Measurements from ENCODE around the gene NEUROD2.

Gene NEUROD2

GRCh38 chr17:39640591-39641031 lies 32.9 kb upstream of the NEUROD2 start:
- no peak for TF ChIP-seq POLR2A (IDR thresholded peaks at IDR 0.05; ENCODE audit: low read depth, low read length)
- DNase-seq (ENCODE audit: insufficient read length, low spot score), result no peak
- no peak for FAIRE-seq

GRCh38 chr17:39639566-39640458 lies 32.1 kb upstream of the NEUROD2 start:
- DNase-seq (ENCODE audit: insufficient read length, low spot score) (no peak), FAIRE-seq (no peak)
- TF ChIP-seq POLR2A (IDR thresholded peaks at IDR 0.05; ENCODE audit: low read depth, low read length), result no peak

DNA sequence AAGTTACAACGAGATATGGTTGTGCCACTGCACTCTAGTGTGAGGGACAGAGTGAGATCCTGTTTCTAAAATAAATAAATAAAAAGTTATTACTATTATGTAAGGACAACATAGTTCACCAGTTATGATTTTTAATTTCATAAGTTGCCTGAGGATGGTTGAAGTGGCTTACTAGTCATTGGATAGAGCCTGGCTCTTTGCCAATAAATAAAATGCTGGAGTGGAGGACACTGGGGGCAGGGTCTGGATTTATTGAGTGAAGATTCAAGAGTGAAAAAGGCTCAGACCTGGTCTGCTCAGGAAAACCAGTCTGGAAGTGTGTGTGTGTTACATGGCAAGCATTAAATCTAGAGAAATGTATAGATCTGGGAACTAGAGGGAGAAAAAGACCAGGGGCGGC lies 31.3 kb upstream of the NEUROD2 start:
- TF ChIP-seq POLR2A (IDR thresholded peaks at IDR 0.05; ENCODE audit: low read depth, low read length), result no peak
- DNase-seq (ENCODE audit: insufficient read length, low spot score) (no peak), FAIRE-seq (no peak)

DNA sequence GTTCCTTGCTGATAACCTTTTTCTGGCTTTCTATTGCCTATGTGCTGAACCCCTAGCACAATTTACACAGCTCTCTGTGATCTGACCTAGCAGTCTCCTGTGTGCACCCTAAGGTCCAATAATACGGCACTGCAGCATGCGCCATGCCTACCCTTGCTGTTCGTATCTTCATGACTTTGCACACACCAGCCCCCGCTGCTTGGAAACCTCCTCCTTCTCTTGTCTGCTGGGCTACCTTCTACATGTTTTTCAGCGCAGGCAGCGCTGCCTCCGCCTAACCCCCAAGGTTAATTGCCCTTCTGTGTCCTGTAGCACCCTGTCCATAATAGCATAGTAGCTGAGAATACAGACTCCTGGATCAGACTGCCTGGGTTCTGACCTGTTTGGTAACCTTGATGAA lies 30.6 kb upstream of the NEUROD2 start:
- TF ChIP-seq POLR2A (IDR thresholded peaks at IDR 0.05; ENCODE audit: low read depth, low read length), result no peak
- no peak for FAIRE-seq
- no peak for DNase-seq (ENCODE audit: insufficient read length, low spot score)

DNA sequence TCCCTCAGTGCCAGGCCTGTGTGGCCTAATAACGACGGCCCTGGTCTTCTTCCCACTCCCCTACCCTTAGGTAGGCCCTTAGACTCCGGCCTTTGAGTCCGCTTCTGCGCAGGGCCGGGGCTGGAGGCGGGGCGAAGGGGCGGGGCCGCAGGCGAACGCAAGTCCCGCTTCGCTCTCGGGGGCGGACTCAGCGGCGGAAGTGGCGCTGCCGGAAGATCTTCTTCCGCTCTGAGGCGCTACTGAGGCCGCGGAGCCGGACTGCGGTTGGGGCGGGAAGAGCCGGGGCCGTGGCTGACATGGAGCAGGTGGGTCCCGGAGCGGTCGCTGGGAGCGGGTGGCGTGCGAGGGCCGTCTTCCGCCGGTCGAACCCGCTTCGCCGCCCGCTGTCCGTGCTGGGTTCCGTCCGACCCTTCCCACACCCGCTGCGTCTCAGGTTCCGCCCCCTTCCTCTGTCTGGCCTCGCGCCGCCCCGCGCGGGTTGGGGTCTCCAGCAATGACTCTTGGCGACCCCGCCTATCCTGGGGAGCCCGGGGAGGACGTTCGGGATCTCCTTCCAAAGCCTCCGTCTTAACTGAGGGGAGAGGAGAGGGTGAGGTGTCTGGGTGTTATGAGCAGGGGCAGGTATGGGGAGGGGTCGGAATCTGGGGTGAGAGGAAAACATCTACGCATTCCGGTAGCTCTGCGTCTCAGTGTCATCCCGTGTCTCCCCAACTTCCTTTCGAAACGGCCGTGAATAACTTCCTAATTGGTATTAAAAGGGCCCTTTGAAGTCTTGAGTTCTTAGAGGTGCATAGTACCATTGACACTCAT lies 29.4 kb upstream of the NEUROD2 start, which contains the start of gene STARD3:
Gene STARD3, plus strand, starts transcription at position 218 of the 810 bp plus-strand sequence. CDS start 16,388 bp downstream, outside the sequence.
- FAIRE-seq (no peak), DNase-seq (ENCODE audit: insufficient read length, low spot score) (peak; percentile 93)
- peak; percentile 78; the same call in 1 of the 2 replicates for TF ChIP-seq POLR2A (IDR thresholded peaks at IDR 0.05; ENCODE audit: low read depth, low read length)

- TF ChIP-seq POLR2A (IDR thresholded peaks at IDR 0.05; ENCODE audit: low read depth, low read length), result no peak
- DNase-seq (ENCODE audit: insufficient read length, low spot score), result no peak
- FAIRE-seq, result no peak
These were observed 28.8 kb upstream of the NEUROD2 start for GRCh38 chr17:39636587-39636926.

DNA sequence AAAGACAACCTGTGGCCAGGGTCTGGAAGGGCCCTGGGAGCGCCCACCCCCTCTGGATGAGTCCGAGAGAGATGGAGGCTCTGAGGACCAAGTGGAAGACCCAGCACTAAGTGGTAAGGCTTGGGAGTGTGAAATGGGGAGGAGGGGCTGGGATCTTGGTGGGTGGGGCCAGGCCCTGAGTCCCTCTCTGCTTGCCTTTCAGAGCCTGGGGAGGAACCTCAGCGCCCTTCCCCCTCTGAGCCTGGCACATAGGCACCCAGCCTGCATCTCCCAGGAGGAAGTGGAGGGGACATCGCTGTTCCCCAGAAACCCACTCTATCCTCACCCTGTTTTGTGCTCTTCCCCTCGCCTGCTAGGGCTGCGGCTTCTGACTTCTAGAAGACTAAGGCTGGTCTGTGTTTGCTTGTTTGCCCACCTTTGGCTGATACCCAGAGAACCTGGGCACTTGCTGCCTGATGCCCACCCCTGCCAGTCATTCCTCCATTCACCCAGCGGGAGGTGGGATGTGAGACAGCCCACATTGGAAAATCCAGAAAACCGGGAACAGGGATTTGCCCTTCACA lies 28.0 kb upstream of the NEUROD2 start:
- no peak for TF ChIP-seq POLR2A (IDR thresholded peaks at IDR 0.05; ENCODE audit: low read depth, low read length)
- FAIRE-seq, result no peak

DNA sequence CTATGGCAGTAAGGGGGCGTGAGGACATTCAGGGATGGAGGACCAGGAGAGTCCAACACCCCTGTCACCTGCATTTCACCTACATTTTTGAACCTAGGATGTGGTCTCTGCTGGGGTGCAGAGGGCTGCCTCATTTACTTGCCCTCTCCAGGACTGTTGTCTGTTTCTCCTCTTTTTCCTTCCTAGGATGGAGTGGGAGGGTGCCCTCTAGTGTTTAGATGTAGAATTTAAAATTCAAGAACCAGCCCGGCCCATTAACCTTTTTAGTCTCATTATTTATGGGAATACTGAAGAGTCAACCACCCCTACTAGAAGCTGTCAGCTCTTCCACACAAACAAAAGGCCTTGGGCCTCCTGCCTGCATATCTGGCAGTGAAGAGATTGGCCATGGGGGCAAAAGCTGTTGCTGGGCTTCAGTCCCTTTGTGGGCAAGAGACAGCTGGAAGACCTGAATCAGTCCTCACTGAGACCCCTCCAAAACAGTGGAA lies 26.7 kb upstream of the NEUROD2 start:
- no peak for FAIRE-seq
- TF ChIP-seq POLR2A (IDR thresholded peaks at IDR 0.05; ENCODE audit: low read depth, low read length), result no peak
- DNase-seq (ENCODE audit: insufficient read length, low spot score), result no peak

More for the DNA sequence above, 28.0 kb upstream of the NEUROD2 start:
- DNase-seq (ENCODE audit: insufficient read length, low spot score), result no peak

- TF ChIP-seq POLR2A (IDR thresholded peaks at IDR 0.05; ENCODE audit: low read depth, low read length), result no peak
- FAIRE-seq, result no peak
- DNase-seq (ENCODE audit: insufficient read length, low spot score), result no peak
These were observed 26.0 kb upstream of the NEUROD2 start for GRCh38 chr17:39633570-39634183.

DNA sequence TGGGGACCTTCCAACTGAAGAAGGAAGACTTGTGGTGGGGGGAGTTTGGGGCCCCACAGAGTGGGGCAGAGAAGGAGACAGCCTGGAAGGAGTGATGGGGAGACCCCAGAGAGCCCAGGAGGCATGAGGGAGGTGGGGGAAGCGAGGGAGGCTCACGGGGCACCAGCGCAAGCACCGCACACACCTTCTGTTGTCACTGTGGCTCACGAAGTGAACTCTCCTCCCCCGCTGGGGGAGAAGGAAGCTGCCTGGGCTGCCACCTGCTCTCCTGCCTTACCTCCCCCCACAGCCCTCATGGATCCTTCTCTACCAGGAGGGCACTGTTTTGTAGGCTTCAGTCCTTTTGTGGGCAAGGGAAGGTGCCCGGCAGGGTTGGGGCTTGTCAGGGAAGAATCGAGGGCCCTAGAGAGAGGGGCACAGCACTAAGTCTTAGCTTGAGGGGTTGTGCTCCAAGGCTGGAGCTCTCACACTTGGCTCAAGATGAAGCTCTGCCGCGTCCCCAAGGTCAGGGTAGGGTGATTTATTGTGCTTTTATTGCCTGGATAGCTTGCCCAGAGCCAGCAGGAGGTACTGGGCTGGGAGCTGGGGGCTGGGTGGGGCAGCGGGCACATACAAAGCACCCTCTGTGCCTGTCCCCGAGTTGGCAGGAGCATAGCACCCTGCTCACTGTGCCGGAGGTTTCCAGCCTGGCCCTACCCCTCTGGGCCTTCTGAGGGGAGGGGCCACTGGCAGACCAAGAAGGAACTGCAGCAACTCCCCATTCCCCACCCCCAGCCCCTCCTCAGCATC lies 24.6 kb upstream of the NEUROD2 start:
- no peak for TF ChIP-seq POLR2A (IDR thresholded peaks at IDR 0.05; ENCODE audit: low read depth, low read length)
- DNase-seq (ENCODE audit: insufficient read length, low spot score) (no peak), FAIRE-seq (no peak)

DNA sequence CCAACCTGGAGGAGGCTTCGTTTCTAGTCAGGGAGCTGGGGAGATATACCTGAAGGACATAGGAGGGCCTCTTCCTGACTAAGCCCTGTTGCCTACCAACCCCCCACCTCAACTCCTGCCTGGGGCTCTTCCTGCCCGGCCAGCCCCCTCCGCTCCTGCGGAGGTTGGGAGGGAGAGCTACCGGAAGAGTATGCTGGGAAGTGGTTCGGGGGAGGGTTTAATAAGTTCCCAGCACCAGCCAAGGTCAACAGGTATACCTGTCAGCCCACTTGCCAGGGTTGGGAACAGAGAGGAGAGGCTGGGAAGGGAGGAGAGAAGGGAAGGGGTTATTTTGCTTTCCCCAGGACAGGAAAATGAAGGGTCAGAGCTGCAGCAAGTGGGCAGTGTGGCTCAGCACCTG lies 23.7 kb upstream of the NEUROD2 start:
- FAIRE-seq (no peak), DNase-seq (ENCODE audit: insufficient read length, low spot score) (no peak)
- TF ChIP-seq POLR2A (IDR thresholded peaks at IDR 0.05; ENCODE audit: low read depth, low read length), result no peak

GRCh38 chr17:39629898-39630297 lies 22.2 kb upstream of the NEUROD2 start:
- TF ChIP-seq POLR2A (IDR thresholded peaks at IDR 0.05; ENCODE audit: low read depth, low read length), result no peak
- DNase-seq (ENCODE audit: insufficient read length, low spot score) (no peak), FAIRE-seq (no peak)

- TF ChIP-seq POLR2A (IDR thresholded peaks at IDR 0.05; ENCODE audit: low read depth, low read length), result no peak
- FAIRE-seq, result no peak
- no peak for DNase-seq (ENCODE audit: insufficient read length, low spot score)
These were observed 21.8 kb upstream of the NEUROD2 start for GRCh38 chr17:39629494-39629880.

Data from H54 (cell line).